ENCODE results near the gene SLC22A16.

Gene SLC22A16

GRCh38 chr6:110430236-110430635 lies 46.2 kb downstream of the SLC22A16 start:
- no peak overlapping the region for H3K27ac ChIP-seq
- TF ChIP-seq ZFX (IDR thresholded peaks at IDR 0.05; ENCODE audit: borderline replicate concordance): no peak
- TF ChIP-seq CTCF (IDR thresholded peaks at IDR 0.05): no peak

DNA sequence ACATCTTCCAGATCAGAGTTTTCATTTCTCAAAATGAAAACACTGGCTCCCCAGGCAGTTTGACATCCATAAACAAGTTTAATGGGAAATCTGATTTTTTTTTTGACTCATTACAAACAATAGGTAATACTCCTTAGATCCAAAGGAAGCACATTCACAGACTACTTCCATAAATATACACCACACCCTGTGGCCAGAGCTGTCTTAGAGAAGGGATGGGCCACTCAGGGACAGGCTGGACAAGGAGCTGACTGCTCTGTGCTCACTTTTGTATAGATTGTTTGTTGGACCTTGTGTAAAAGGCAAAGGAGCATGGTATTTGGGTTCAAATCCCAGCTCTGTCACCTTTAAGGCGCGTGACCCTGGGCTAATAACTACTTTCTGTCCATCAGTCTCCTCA lies 48.3 kb downstream of the SLC22A16 start:
- TF ChIP-seq ZFX (IDR thresholded peaks at IDR 0.05; ENCODE audit: borderline replicate concordance) (no peak), CTCF (IDR thresholded peaks at IDR 0.05) (no peak)
- H3K27ac ChIP-seq: no peak overlapping the region

DNA sequence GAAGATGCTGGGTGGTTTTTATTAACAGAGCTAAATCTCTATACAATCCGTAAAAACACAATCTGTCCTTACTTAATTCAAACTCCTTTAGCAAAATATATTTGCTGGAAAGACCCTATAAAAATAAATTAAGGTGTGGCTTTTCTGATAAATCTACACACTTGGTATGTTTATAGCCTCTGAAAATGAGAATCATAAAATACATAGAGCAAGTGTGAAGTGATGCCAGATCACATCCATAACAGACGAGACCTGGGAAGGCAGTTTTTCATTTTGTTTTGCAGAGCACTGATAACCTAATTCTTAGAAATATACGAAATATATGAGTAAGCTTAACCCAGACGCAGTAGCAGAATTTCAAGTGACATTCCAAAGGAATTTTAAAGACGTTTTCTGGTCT lies 50.6 kb downstream of the SLC22A16 start:
- no peak for TF ChIP-seq CTCF (IDR thresholded peaks at IDR 0.05)
- TF ChIP-seq ZFX (IDR thresholded peaks at IDR 0.05; ENCODE audit: borderline replicate concordance): no peak

DNA sequence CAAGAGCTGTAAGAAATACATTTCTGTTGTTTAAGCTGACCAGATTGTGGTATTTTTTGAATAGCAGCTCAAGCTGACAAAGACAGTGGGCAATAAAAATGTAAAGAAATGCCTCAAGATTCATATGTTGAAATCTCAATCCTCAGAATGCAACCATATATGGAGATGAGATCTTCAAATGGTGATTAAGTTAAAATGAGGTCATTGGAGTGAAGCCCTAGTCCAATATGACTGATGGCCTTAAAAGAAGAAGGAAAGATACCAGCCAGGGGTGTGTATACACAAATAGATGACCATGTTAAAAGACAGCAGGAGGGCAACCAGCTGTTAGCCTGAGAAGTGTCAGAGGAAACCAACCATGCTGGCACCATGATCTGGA lies 54.0 kb downstream of the SLC22A16 start:
- H3K27ac ChIP-seq: no peak overlapping the region
- TF ChIP-seq ZFX (IDR thresholded peaks at IDR 0.05; ENCODE audit: borderline replicate concordance) (no peak), CTCF (IDR thresholded peaks at IDR 0.05) (no peak)

More for the DNA sequence above, 50.6 kb downstream of the SLC22A16 start:
- no peak overlapping the region for H3K27ac ChIP-seq

DNA sequence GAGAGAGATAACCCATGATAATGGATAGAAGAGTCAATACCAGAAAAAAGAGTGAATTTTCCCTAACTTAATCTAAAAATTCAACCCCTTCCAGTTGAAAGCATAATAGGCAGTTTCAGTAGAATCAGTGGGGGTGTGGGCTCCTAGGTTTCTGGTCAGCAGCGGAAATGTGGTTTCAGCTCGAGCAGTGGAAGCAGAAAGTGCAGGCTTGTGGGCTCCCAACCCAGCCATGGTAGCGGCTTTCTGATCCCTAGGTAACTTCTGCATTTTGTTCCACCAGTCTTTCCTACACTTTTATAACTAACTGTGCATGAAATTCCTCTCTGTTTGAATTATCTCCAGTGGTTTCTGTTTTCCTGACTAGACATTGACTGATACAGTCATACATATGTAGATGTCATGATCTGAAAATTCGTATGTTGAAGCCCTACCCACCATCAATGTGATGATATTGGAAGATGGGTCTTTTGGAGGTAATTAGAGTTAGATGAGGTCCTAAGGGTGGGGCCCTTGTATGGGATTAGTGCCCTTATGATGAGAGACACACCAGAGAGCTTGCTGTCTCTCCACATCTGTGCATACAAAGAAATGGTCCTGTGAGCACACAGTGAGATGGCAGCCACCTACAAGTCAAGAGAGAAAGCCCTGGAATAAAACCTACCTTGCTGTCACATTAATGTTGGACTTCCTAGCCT lies 54.5 kb downstream of the SLC22A16 start:
- TF ChIP-seq ZFX (IDR thresholded peaks at IDR 0.05; ENCODE audit: borderline replicate concordance): no peak
- TF ChIP-seq CTCF (IDR thresholded peaks at IDR 0.05): no peak
- H3K27ac ChIP-seq: no peak overlapping the region

DNA sequence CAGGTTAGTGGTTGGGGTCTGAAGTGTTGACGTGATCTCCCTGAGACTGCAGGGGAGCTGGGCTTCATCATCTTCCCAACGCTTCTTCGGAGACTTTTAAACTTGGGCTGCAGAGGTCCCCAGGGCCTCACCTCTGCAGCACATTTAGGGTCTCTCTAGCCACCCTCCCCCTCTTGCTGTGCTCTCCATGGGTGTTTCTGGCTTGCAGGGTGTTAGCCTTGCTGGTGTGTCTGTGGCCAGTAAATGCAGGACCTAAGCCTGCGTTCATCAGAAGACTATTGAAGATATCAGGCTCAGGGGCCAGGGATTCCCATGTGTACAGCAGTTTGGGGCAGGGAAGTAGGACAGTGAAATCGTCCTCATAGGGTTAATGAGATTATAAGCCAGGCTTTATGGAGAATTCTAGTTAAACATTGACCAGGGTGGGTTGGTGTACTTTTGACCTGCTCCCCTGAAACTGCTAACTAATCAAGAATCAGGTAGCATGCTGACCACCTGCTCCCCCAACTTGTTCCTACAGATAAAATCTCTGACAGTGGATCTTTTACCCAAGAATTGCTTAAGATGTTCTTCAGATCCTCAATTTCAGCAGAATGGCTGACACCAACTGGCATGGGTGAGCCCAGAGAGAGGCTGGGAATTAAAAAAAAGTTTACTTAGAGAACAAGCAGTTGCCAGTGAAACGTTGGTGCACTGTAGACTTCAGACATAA lies 57.2 kb downstream of the SLC22A16 start:
- no peak overlapping the region for H3K27ac ChIP-seq
- TF ChIP-seq ZFX (IDR thresholded peaks at IDR 0.05; ENCODE audit: borderline replicate concordance) (no peak), CTCF (IDR thresholded peaks at IDR 0.05) (no peak)

DNA sequence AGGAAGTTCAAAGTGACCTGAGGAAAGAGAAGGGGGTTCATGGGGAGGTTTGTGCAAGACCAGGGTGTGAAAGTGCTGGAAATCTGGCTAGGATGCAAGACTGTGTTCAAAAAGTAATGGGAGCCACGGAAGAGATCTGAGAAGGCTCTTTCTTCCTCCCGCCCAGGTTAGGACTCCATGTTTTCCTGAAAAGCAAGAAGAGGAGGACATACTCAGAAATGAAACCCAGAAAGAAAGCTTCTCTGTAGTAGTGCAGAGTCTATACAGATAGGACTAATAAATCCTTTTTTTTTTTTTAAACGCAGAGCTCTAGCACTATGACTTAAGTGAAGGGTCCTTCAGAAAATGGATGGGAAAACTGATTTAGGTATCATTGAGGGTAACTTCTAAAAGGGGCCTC lies 57.8 kb downstream of the SLC22A16 start:
- H3K27ac ChIP-seq: no peak overlapping the region
- TF ChIP-seq ZFX (IDR thresholded peaks at IDR 0.05; ENCODE audit: borderline replicate concordance): no peak
- TF ChIP-seq CTCF (IDR thresholded peaks at IDR 0.05): no peak

Data from 22Rv1 (cell line).